Measurements from ENCODE around the gene TSC22D1. TPM values are rescaled to one million over a fixed set of nuclear protein-coding genes. Genes with fewer than 3 reads are reported as not detected.

TSC22D1 gene
- total and polyA plus RNA-seq, 12 donors, result 28.5 to 113 (median 59.8) TPM

DNA sequence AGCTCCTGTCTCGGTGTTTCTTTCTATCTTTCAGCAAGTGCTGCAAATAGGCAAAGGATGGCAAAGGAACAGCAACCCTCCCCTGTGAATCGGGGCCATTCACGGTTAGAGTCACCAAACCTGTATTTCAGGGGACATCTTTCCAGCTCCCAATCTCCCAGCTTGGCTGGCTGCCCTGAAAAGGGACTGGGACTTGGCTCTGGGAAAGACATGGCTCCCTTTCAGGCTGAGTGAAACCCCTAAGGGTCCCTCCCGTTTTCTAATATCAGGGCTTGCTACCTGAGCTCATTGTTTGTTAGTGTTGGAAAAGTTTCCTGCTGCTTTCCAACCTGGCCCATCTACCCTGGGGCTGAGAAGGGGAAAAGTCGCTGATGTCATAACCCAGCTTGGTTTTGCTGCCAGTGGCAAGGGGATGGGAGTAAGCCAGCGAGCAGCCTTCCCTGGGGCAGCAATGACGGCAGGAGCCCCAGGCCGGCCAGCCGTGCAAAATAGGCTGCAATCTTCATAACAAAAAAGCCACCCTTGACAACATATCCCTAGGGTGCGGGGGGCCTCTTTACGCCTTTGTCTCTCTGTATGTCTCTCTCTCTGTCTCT is 172.6 kb downstream of the TSC22D1 start:
- Histone ChIP-seq H3K9me3 (replicated peaks in 1 of 3) (no peaks in the 10 kb centered on the region), H3K27ac (no peak overlapping the region), H3K36me3 (replicated peaks in 1 of 2) (no peaks in the 10 kb centered on the region), H3K27me3 (peaks cover 3% of the 10 kb centered on the region), H3K4me3 (no peak overlapping the region), H3K4me1 (replicated peaks in 1 of 2) (no peaks in the 10 kb centered on the region)
- WGBS, 4 donors, result 78 to 84% (median 82%) methylated on average over 10 to 11 of the region's 11 CpGs
- no peak for DNase-seq
- intact Hi-C loops (cut with DNase I), result no loop called here
- TF ChIP-seq, protein P1, sequence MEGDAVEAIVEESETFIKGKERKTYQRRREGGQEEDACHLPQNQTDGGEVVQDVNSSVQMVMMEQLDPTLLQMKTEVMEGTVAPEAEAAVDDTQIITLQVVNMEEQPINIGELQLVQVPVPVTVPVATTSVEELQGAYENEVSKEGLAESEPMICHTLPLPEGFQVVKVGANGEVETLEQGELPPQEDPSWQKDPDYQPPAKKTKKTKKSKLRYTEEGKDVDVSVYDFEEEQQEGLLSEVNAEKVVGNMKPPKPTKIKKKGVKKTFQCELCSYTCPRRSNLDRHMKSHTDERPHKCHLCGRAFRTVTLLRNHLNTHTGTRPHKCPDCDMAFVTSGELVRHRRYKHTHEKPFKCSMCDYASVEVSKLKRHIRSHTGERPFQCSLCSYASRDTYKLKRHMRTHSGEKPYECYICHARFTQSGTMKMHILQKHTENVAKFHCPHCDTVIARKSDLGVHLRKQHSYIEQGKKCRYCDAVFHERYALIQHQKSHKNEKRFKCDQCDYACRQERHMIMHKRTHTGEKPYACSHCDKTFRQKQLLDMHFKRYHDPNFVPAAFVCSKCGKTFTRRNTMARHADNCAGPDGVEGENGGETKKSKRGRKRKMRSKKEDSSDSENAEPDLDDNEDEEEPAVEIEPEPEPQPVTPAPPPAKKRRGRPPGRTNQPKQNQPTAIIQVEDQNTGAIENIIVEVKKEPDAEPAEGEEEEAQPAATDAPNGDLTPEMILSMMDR (IDR thresholded peaks at IDR 0.05), result no peak
- TF ChIP-seq POLR2A (IDR thresholded peaks at IDR 0.05), result no peak

DNA sequence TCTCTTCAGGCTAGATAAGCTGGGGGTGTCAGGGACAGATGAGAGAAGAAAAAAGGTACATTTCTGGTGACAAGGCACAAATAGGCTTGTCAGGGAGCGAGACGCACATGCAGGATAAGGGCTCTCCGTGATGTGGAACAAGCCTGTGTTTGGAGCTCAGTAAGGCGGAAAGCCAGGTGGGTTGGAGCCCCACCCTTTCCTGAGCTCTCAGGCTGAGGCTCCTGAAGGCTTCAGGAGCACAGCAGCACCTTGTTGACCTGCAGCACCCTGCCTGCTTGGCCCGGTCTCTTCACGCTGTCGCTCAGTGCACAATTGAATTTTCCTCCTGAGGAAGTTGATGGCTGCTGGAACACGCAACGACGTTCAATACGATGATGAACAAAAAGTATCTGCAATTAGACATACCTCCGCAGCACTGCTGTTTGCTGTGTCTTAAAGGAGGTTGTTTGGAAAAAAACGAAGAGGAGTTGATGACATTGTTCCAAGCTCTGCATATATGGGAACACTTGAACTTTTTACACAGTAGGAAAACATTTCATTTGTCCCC is 173.2 kb downstream of the TSC22D1 start:
- Histone ChIP-seq H3K4me1 (replicated peaks in 1 of 2) (no peaks in the 10 kb centered on the region), H3K27ac (no peak overlapping the region), H3K9me3 (replicated peaks in 1 of 3) (no peaks in the 10 kb centered on the region), H3K36me3 (replicated peaks in 1 of 2) (no peaks in the 10 kb centered on the region), H3K4me3 (no peak overlapping the region), H3K27me3 (peaks cover 3% of the 10 kb centered on the region)
- TF ChIP-seq, protein P1 (IDR thresholded peaks at IDR 0.05), result no peak
- no peak for TF ChIP-seq POLR2A (IDR thresholded peaks at IDR 0.05)
- WGBS, 4 donors, result 89 to 93% (median 90%) methylated on average over 13 of the region's 13 CpGs
- intact Hi-C loops (cut with DNase I), result no loop called here
- no peak for DNase-seq

DNA sequence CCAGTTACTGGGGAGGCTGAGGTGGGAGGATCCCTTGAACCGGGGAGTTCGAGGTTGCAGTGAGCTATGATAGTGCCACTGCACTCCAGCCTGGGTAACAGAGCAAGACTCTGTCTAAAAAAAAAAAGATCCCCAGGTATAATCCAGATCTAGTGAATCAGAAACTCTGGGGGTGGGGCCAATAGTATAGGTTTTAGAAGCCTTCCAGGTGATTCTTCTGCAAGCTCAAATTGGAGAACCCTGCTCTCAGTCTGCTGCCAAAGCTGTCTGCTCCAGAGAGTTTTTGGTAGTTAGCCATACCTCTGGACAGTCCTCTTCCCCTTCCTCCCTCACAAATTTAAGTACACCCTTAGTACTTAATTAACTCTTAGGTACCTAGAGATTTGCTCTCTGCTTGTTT is 174.6 kb downstream of the TSC22D1 start:
- WGBS, 4 donors, result 50 to 100% (median 62%) methylated on average over 2 of the region's 2 CpGs
- intact Hi-C loops (cut with DNase I), result no loop called here
- Histone ChIP-seq H3K27me3 (peaks cover 3% of the 10 kb centered on the region), H3K36me3 (replicated peaks in 1 of 2) (no peaks in the 10 kb centered on the region), H3K9me3 (replicated peaks in 1 of 3) (no peaks in the 10 kb centered on the region), H3K27ac (no peak overlapping the region), H3K4me3 (no peak overlapping the region), H3K4me1 (replicated peaks in 1 of 2) (no peaks in the 10 kb centered on the region)
- DNase-seq, result no peak
- TF ChIP-seq, protein P1 (IDR thresholded peaks at IDR 0.05), result no peak
- no peak for TF ChIP-seq POLR2A (IDR thresholded peaks at IDR 0.05)

DNA sequence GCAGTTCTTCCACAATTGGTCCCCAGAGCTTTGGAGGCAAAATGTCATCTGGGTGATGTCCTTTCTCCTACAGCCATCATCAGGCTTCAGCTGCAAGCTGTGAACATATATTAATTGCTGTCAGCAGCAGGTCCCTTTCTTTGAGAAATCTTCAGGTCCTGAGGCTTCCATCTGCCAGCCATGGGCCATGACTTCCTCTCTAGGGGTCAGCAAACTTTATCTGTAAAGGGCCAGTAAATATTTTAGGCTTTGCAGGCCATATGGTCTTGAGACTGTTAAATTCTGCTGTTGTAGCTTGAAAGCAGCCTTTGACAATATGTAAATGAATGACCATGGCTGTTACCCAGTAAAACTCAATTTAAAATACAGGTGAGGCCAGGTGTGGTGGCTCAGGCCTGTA is 175.4 kb downstream of the TSC22D1 start:
- no peak for DNase-seq
- Histone ChIP-seq H3K36me3 (replicated peaks in 1 of 2) (no peaks in the 10 kb centered on the region), H3K27me3 (peaks cover 3% of the 10 kb centered on the region), H3K9me3 (replicated peaks in 1 of 3) (no peaks in the 10 kb centered on the region), H3K4me3 (no peak overlapping the region), H3K4me1 (replicated peaks in 1 of 2) (no peaks in the 10 kb centered on the region), H3K27ac (no peak overlapping the region)
- TF ChIP-seq POLR2A (IDR thresholded peaks at IDR 0.05), result no peak
- TF ChIP-seq, protein P1 (IDR thresholded peaks at IDR 0.05), result no peak
- intact Hi-C loops (cut with DNase I), result no loop called here
